CD4-positive, alpha-beta T cell treated with Interleukin-4 for 4 hours (primary cell): ENCODE measurements around the gene PDHA2.
"Not testable (repeated sequence)": the region's sequence is repeated elsewhere in the genome, so short reads cannot be mapped to it uniquely, and the experiment has no call there.

Experiments
- DNase-seq: peaks from one replicate; pipeline ENCODE4 v3.0.0-alpha.2; 2020

Gene PDHA2

GRCh38 chr4:95839891-95840290, at the start of gene PDHA2:
PDHA2 (plus strand) TSS chr4:95840093; CDS start chr4:95840151, 58 bp downstream.
- DNase-seq: no peak

- no peak for DNase-seq
Observed at GRCh38 chr4:95798003-95798402, 41.9 kb upstream of the PDHA2 start.

- no peak for DNase-seq
Observed at GRCh38 chr4:95798727-95799126, 41.2 kb upstream of the PDHA2 start.

GRCh38 chr4:95821867-95822266, 18.0 kb upstream of the PDHA2 start:
- no peak for DNase-seq

GRCh38 chr4:95825546-95825945, 14.3 kb upstream of the PDHA2 start:
- no peak for DNase-seq

- DNase-seq: no peak
Observed at GRCh38 chr4:95830651-95831050, 9.2 kb upstream of the PDHA2 start.

GRCh38 chr4:95831166-95831565, 8.7 kb upstream of the PDHA2 start:
- no peak for DNase-seq

GRCh38 chr4:95833711-95834194, 6.1 kb upstream of the PDHA2 start:
- no peak for DNase-seq

- DNase-seq: no peak
Observed at GRCh38 chr4:95835672-95836071, 4.2 kb upstream of the PDHA2 start.

GRCh38 chr4:95838192-95838591, 1.7 kb upstream of the PDHA2 start:
- DNase-seq: no peak

- DNase-seq: no peak
Observed at GRCh38 chr4:95847908-95848460, 8.1 kb downstream of the PDHA2 start.

- DNase-seq: no peak
Observed at GRCh38 chr4:95850161-95850560, 10.3 kb downstream of the PDHA2 start.

GRCh38 chr4:95857761-95858160, 17.9 kb downstream of the PDHA2 start:
- DNase-seq: no peak

- DNase-seq: no peak
Observed at GRCh38 chr4:95867919-95868318, 28.0 kb downstream of the PDHA2 start.

- not testable (repeated sequence) for DNase-seq
Observed at GRCh38 chr4:95869414-95869813, 29.5 kb downstream of the PDHA2 start.

- no peak for DNase-seq
Observed at GRCh38 chr4:95869961-95870500, 30.1 kb downstream of the PDHA2 start.

- DNase-seq: no peak
Observed at GRCh38 chr4:95877636-95878035, 37.7 kb downstream of the PDHA2 start.

- DNase-seq: no peak
Observed at GRCh38 chr4:95887551-95887950, 47.7 kb downstream of the PDHA2 start.

- DNase-seq: no peak
Observed at GRCh38 chr4:95889662-95890061, 49.8 kb downstream of the PDHA2 start.
